Inferior parietal cortex (tissue), 1 donor: ENCODE results near the gene LCMT1.

Source experiments
- DNase-seq: peaks from one replicate; pipeline ENCODE4 v3.0.0-alpha.2; 2016; ENCODE audit errors: extremely low spot score

LCMT1 gene

GRCh38 chr16:25194273-25194878 lies 82.8 kb downstream of the LCMT1 start:
- no peak for DNase-seq

- DNase-seq: no peak
These were observed 86.5 kb downstream of the LCMT1 start for GRCh38 chr16:25198021-25198420.

- DNase-seq: no peak
These were observed 87.9 kb downstream of the LCMT1 start for GRCh38 chr16:25199457-25199856.

GRCh38 chr16:25210758-25211157 lies 99.2 kb downstream of the LCMT1 start:
- DNase-seq: no peak

GRCh38 chr16:25212636-25213035 lies 101.1 kb downstream of the LCMT1 start:
- no peak for DNase-seq

- no peak for DNase-seq
These were observed 102.3 kb downstream of the LCMT1 start for GRCh38 chr16:25213709-25214397.

GRCh38 chr16:25217112-25217511 lies 105.6 kb downstream of the LCMT1 start:
- no peak for DNase-seq

- no peak for DNase-seq
These were observed 106.4 kb downstream of the LCMT1 start for GRCh38 chr16:25217921-25218320.

- no peak for DNase-seq
These were observed 107.7 kb downstream of the LCMT1 start for GRCh38 chr16:25219070-25219737.

GRCh38 chr16:25222959-25223358 lies 111.4 kb downstream of the LCMT1 start:
- DNase-seq: no peak

- DNase-seq: no peak
These were observed 112.4 kb downstream of the LCMT1 start for GRCh38 chr16:25223964-25224363.

- no peak for DNase-seq
These were observed 113.3 kb downstream of the LCMT1 start for GRCh38 chr16:25224731-25225319.
